Measurements from ENCODE around the gene CSPG5.

DNA sequence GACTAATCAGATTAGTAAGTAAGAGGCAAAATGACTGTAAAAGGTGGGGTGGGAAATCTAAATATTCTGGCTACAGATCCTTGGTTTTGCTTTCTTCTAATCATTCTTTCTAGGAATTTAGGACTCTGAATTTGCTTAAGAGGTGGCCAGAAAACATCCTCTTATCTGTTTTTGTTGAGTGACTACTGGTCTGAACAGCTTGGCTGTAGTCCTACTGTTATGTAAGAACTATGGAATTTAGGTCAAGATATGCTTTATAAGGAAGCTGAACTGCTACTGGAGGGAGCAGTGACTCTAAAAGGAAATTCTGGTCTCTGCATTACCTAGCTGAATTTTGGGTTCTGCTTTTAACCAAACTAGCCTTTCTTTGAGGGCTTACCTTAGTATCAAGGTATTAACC is 33.5 kb upstream of the CSPG5 start:
- no peak for TF ChIP-seq CTCF (conservative IDR thresholded peaks at IDR 0.05 in 1 of 2, IDR thresholded peaks at IDR 0.05 in 1 of 2; ENCODE audit: extremely low read depth in 1 of 2, insufficient read depth in 1 of 2, low read depth in 1 of 2, low read length in 2 of 2)
- no peak for TF ChIP-seq EZH2 (IDR thresholded peaks at IDR 0.05; ENCODE audit: borderline replicate concordance, low read length)
